HG03342 (cell line): ENCODE results near the gene DCLK2.

ENCODE experiments used
- ATAC-seq: cut with Tn5 transposase; IDR thresholded peaks from one replicate; pipeline ENCODE4 v1.9.1; 2021; ENCODE audit warnings: mild to moderate bottlenecking, moderate library complexity; ENCODE audit not compliant: unreplicated experiment

Gene DCLK2

DNA sequence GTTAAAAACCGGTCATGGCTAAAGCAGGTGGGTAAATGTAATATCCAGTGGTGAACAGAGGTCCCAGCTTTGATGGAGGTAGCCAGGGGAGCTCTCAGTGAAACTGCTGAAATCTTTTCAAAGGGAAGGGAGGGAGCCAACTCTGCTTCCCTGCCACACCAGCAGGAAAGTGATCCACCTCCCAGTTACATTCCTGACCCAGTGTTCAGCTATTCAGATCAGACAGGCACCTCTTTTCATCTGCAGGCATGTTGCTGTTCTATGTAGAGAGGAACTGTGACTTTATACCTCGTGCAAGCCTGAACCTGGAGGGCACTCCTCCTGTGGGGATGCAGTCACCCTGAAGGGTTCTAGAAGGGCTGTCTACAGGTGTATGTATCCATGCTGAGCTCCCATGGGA is 37.6 kb downstream of the DCLK2 start:
- ATAC-seq: no peak

DNA sequence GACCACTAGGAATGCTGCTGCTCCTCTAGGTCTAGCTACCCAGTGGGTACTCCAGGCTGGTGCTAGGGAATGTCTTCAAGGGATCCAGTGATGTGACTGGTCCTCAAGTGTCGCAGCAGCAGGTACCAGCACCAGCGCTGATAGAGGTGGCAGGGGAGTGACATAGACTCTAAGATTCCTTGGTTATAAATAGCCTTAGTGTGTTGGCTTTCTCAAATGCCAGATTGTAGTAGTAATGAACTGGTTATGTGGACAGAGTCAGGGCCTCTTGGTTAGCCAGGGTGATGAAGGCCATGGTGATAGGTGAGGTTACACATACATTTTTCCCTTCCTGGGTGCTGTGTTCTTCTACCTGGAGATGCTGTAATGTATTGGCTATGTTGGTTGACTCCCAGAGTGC is 38.3 kb downstream of the DCLK2 start:
- ATAC-seq: no peak

DNA sequence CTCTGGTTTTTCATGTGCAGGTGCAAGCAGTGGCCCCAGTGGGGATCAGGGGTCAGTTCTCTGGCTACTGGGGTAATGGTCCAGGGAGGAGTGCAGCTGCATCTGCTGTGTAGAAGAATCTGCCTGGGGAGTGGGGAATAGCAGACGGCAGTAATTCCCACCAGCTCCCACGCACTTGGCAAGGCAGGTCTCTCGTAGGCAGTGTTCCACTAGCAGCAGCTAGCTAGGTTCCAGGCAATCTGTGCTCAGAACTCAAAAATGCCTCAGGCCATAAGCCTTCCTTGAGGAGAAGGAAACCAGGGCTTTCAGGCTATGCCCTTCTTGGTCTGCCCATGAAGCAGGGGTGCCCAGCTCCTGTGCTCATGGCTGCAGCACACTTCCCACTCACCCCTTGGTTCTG is 38.8 kb downstream of the DCLK2 start:
- ATAC-seq: no peak

DNA sequence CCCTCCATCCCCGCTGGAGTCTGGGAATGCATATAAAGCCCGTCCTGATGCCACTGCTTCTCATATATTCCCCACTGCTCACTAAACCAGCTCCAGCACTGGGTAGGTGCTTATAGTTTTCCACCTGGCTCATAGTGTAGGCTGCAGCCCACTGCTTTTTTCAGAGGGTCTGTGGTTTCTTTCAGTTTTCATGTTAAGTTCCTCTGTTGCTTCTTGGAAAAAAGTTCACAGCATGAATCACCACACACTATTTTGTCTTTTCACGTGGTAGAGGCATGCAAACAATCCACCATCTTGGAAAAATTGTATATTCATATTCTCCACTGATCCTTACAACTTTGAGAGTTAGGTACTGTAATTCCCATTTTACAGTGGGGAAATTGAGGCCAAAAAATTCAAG is 39.4 kb downstream of the DCLK2 start:
- no peak for ATAC-seq

DNA sequence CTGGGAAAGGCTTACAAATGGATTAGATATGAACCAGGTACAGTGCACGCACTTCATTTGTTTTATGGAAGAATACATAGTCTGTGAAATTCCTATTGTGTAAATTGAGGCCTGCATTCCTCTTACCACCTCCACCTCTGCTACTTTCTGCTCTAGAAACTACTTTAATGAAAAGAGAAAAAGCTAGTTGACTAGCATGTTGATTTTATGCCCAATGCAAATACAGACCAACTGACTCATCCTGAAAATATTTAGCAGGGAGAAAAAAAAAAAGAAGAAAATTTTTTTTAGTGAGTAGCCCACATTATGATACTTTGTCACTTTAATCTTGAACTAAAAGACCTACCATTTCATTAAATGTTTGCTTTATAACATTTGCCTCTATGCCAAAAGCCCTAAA is 41.2 kb downstream of the DCLK2 start:
- no peak for ATAC-seq

GRCh38 chr4:150123087-150123486 is 44.8 kb downstream of the DCLK2 start:
- no peak for ATAC-seq

DNA sequence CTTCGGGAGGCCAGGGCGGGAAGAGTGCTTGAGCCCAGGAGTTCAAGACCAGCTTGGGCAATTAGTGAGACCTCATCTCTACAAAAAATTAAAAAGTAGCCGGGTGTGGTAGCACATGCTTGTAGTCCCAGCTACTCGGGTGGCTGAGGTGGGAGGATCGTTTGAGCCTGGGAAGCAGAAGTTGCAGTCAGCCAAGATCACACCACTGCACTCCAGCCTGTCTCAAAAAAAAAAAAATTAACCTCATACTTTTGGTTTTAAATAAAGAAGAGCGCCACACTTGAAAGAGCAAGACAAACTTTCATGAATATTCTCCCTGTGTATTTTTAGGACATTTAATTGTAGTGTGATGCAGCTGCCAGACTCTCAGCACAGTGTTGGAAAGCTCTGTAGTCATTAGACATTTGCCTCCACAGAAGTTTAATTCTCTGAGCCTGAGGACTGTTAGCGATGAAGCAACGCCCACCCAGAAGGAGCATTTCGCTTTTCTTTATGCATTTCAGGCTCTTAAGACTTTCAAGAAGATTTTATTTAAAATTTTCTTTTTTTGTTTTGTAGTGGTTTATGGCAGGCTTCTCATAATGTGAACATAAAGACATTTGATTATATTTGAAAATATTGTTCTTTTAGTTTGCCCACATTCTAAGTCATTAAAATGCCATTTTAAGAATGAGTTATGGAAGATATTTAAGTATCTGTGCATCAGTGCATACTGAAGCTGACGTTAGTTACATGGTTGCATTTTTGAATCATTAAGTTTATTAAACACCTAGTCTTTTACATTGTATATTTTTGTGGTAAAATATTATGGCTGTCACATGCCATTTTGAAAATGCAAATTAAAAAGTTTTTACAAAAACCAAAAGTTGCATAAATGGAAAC is 45.8 kb downstream of the DCLK2 start:
- no peak for ATAC-seq

GRCh38 chr4:150126201-150126863 is 48.1 kb downstream of the DCLK2 start:
- ATAC-seq: peak; percentile 6

GRCh38 chr4:150126864-150127203 is 48.6 kb downstream of the DCLK2 start:
- ATAC-seq: peak; percentile 50

GRCh38 chr4:150127757-150128156 is 49.5 kb downstream of the DCLK2 start:
- no peak for ATAC-seq

- ATAC-seq: no peak
Measured at GRCh38 chr4:150130933-150131332, 52.7 kb downstream of the DCLK2 start.

DNA sequence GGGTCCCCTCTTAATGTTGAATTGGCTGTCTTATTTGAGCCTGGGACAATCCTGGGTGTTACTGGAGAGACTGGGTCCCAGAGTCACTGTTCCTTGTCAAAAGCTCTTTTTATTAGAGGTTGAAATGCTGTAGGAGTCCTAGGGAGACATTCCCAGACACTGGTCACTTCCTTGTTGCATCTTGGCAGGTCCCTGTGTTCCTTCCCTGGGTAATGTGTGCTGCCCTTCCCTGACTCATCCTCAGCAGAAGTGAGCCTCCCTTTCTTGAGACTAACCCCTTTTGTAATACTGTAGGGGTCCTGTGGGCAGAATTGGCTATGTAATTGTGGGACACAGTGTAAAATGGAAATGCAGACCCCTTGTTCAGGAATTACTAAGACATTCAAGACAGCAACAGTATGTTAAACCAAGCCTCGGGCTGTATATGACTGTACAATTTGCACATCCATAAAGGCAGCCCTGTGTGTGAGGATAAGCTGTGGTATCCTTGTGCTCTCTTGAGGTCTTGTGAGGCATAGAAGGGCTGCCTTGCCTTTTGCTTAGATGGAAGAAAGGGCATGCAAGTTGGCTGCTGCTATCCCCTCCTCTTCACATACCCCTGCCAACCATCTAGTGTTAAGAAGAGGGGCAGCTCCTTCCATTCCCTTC is 53.5 kb downstream of the DCLK2 start:
- ATAC-seq: no peak

- ATAC-seq: no peak
Measured at GRCh38 chr4:150133605-150134004, 55.4 kb downstream of the DCLK2 start.

DNA sequence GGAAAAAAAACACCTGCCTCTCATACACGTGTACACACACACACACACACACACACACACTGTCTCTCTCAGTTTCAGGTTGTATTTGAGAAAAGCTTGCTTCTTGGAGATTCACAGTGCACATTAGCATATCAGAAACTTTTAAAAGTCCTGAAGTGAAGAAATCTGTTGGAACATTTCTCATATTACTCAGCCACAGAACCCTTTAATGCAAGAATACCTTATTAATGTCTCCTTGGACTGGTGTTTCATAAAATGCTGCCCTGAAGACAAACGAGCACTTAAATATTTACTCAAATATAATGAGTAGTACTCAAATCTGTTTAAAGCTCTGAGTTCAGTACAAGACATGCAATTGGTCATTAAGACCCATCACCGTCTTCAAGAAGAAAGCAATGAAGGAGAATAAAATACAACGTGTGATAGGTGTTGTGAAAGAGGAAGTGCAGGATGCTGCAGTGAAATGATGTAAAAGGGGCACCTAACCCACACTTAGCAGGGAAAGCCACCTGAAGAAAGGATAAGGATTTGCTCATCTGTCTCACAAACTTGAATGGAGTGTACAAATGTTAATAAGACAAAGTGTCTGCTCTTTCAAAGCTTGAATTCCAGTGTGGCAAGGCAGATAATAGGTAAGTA is 57.0 kb downstream of the DCLK2 start:
- no peak for ATAC-seq

GRCh38 chr4:150136036-150136435 is 57.8 kb downstream of the DCLK2 start:
- ATAC-seq: no peak

DNA sequence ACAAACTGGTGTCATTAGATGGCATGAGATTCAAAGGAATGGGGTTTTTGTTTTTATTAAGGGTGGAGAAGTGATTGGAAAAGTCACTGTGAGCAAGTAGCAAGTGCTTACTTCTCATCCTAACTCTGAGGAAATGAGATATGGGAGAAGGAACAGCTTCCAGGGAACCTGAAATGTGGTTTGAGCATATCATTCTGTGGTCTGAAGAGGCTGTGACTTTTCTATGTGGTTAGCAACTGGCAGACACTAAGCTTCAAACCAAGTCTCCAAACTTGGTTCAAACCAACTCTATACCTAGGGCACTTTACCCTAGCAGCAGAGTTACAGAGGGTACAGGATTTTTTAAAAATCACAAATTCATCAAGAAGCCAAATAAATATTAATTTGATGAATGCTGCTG is 58.2 kb downstream of the DCLK2 start:
- ATAC-seq: no peak

DNA sequence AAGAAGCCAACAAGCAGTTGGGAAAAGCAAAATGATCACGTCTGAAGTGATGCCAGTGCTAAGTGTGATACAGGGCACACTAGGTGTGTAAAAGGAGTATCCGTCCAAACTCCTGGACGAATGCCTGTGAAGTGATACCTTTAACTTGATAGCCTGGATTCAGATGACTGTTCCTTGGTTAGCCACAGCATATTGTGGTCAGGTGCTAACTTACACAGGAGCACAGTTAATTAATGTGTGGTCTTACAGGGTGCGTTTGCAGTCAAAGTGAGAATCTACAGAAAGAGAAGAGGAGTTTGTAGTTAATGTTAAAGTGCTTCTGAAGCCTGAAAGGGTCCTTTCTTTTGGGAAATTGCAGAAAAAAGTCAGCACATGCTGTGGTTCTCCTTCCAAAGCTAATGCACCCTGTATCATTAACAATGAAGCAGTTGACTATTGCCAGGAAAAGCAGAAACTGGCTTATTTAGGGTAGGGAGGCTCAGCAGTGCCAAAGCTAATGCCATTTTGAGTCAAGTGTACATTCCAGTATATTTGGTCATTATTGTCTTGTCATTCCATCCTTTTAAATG is 61.1 kb downstream of the DCLK2 start:
- ATAC-seq: no peak

GRCh38 chr4:150140774-150141400 is 62.6 kb downstream of the DCLK2 start:
- no peak for ATAC-seq

GRCh38 chr4:150141756-150142155 is 63.5 kb downstream of the DCLK2 start:
- ATAC-seq: no peak

DNA sequence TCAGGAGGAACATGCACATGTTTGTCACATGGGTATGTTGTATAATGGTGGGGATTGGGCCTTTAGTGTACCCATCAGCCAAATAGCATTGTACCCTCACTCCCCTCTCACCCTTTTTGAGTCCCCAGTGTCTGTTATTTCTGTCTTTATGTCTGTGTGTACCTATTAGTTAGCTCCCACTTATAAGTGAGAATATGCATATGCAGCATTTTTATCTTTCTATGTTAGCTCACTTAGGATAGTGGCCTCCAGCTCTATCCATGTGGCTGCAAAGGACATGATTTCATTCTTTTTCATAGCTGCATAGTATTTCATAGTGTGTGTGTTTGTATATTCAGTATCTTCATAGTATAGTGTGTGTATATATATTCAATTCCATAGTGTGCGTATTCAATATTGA is 64.6 kb downstream of the DCLK2 start:
- ATAC-seq: no peak
